SU-DHL-6 (cell line): ENCODE results near the gene INPP5K.

Source experiments
- H2AFZ ChIP-seq: fragments of 200-600 bp; sonication (generic); 2 replicates; pipeline ENCODE4 v1.6.1; 2014; ENCODE audit warnings: low read depth, mild to moderate bottlenecking, moderate library complexity, mixed read lengths, antibody characterized with exemption, low read length; ENCODE audit not compliant: severe bottlenecking
- H3F3A ChIP-seq: fragments of 200-600 bp; shearing (Covaris generic); 2 replicates; pipeline ENCODE4 v1.6.0; 2016; ENCODE audit warnings: antibody characterized with exemption, mild to moderate bottlenecking; ENCODE audit not compliant: insufficient read depth
- H3K27ac ChIP-seq: fragments of 200-600 bp; sonication (generic); 2 replicates; pipeline ENCODE4 v1.5.1; 2016; ENCODE audit warnings: low read depth, mild to moderate bottlenecking, low read length, moderate library complexity, mixed read lengths
- H3K27me3 ChIP-seq: fragments of 200-600 bp; sonication (generic), shearing (Covaris generic); 2 replicates; pipeline ENCODE4 v1.6.0; 2014; ENCODE audit warnings: mild to moderate bottlenecking, low read length
- H3K36me3 ChIP-seq: fragments of 200-600 bp; sonication (generic); 2 replicates; pipeline ENCODE4 v1.6.1; 2014; ENCODE audit warnings: mild to moderate bottlenecking, low read length, mixed read lengths
- H3K4me2 ChIP-seq: fragments of 300-600, 200-600 bp; shearing (Covaris generic), sonication (generic); 2 replicates; pipeline ENCODE4 v1.6.0; 2014; ENCODE audit warnings: low read length, low read depth, mild to moderate bottlenecking; ENCODE audit not compliant: poor library complexity, severe bottlenecking
- H3K4me3 ChIP-seq: fragments of 200-600 bp; sonication (generic); 2 replicates; pipeline ENCODE4 v1.5.1; 2014; ENCODE audit warnings: antibody characterized with exemption, low read length, mild to moderate bottlenecking, mixed read lengths; ENCODE audit not compliant: insufficient read depth, poor library complexity, severe bottlenecking
- H3K79me2 ChIP-seq: fragments of 200-600 bp; sonication (generic); 2 replicates; pipeline ENCODE4 v1.6.1; 2014; ENCODE audit warnings: mild to moderate bottlenecking, low read length, moderate library complexity; ENCODE audit not compliant: insufficient read depth
- H3K9ac ChIP-seq: fragments of 200-600 bp; sonication (generic); 2 replicates; pipeline ENCODE4 v1.7.0; 2014; ENCODE audit warnings: mild to moderate bottlenecking, low read length
- H3K9me2 ChIP-seq: fragments of 200-600 bp; sonication (generic); replicated peaks from 2 replicates; pipeline ENCODE4 v1.6.1; 2014; ENCODE audit warnings: low read length; ENCODE audit not compliant: insufficient read depth
- H3K9me3 ChIP-seq: fragments of 200-600 bp; sonication (generic); 2 replicates; pipeline ENCODE4 v1.6.1; 2014; ENCODE audit warnings: low read length, mixed read lengths; ENCODE audit not compliant: insufficient read depth
- H4K20me1 ChIP-seq: fragments of 200-600 bp; sonication (generic); 2 replicates; pipeline ENCODE4 v1.6.1; 2014; ENCODE audit warnings: low read depth, mild to moderate bottlenecking, antibody characterized with exemption, low read length, moderate library complexity, mixed read lengths
- EZH2phosphoT487 ChIP-seq: fragments of 200-600 bp; sonication (generic), shearing (Covaris generic); conservative IDR thresholded peaks from 2 replicates; pipeline ENCODE4 v1.6.1; 2018; ENCODE audit warnings: mild to moderate bottlenecking, antibody characterized with exemption, low read length, moderate library complexity, mixed read lengths
- TF ChIP-seq, protein P1 (sequence below): fragments of 200-600 bp; sonication (generic); IDR thresholded peaks from one replicate; pipeline ENCODE4 v1.5.1; 2017; ENCODE audit warnings: antibody characterized with exemption, mild to moderate bottlenecking, low read length, moderate library complexity; ENCODE audit not compliant: insufficient read depth, poor library complexity, severe bottlenecking

Gene INPP5K

DNA sequence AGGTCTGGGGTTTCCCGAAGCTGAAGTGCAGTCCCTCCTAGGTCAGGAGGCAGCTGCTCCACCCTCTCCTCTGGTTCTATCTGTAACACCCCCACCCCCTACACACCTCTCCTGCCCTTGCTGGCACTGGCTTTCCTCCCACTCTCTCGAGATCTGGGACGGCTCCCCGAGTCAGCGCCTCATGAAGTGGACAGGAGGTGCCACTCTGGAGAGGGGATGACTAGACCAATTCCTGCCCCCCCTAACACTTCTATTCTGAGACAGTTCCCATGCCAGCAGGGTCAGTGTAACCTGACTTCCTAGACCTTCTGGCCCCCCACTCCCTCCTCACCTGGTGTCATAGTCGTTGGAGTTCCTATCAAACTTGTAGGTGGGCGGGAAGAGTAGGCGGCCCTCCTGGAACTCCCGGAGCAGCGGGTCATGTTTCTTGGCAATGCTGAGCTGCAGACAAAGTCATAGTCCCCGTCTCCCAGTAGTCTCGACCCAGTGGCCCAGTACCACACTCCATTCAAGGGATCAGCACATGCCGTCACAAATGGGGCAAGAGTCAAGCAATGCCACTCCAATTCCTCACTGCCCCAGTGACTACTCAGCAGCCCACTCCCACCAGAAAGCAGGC, 9.7 kb downstream of the INPP5K start:
- Histone ChIP-seq H2AFZ (no peak overlapping the region), H3K79me2 (no peaks in the 10 kb centered on the region), H3F3A (no peaks in the 10 kb centered on the region), H3K9ac (no peak overlapping the region), H3K9me3 (no peaks in the 10 kb centered on the region), H3K27ac (no peak overlapping the region), H3K9me2 (no peaks in the 10 kb centered on the region), H3K27me3 (no peaks in the 10 kb centered on the region), H3K4me3 (no peak overlapping the region), H3K36me3 (no peaks in the 10 kb centered on the region), H4K20me1 (no peaks in the 10 kb centered on the region), H3K4me2 (no peak overlapping the region)
- TF ChIP-seq EZH2phosphoT487: no peak
- TF ChIP-seq, protein P1, sequence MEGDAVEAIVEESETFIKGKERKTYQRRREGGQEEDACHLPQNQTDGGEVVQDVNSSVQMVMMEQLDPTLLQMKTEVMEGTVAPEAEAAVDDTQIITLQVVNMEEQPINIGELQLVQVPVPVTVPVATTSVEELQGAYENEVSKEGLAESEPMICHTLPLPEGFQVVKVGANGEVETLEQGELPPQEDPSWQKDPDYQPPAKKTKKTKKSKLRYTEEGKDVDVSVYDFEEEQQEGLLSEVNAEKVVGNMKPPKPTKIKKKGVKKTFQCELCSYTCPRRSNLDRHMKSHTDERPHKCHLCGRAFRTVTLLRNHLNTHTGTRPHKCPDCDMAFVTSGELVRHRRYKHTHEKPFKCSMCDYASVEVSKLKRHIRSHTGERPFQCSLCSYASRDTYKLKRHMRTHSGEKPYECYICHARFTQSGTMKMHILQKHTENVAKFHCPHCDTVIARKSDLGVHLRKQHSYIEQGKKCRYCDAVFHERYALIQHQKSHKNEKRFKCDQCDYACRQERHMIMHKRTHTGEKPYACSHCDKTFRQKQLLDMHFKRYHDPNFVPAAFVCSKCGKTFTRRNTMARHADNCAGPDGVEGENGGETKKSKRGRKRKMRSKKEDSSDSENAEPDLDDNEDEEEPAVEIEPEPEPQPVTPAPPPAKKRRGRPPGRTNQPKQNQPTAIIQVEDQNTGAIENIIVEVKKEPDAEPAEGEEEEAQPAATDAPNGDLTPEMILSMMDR: no peak

DNA sequence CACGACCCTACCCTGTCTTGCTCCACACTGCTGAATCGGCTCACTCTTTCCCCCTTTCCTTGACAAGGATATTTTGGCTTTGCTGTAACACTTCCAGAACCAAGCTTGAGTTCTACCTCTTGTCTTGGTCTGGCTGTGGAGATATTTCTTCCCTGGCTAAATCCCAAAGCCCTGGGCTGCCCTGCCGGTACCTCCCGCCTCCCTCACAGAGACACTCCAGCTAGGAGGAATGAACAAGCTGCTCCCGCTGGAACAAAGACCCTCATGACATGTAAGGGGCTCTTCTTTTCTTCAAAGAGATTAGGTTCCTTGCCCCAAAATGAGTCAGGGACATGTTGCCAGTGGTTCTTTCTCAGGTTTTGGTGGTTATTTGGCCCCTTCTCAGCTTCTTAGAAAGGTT, 10.8 kb downstream of the INPP5K start:
- no peak overlapping the region for H3K27ac ChIP-seq
- no peaks in the 10 kb centered on the region for H3K9me2 ChIP-seq
- H3K9me3 ChIP-seq: no peaks in the 10 kb centered on the region
- TF ChIP-seq, protein P1: no peak
- TF ChIP-seq EZH2phosphoT487: no peak
- H3K9ac ChIP-seq: no peak overlapping the region
- H4K20me1 ChIP-seq: no peaks in the 10 kb centered on the region
- no peak overlapping the region for H2AFZ ChIP-seq
- no peak overlapping the region for H3K4me3 ChIP-seq
- no peaks in the 10 kb centered on the region for H3K79me2 ChIP-seq
- no peaks in the 10 kb centered on the region for H3K36me3 ChIP-seq
- no peaks in the 10 kb centered on the region for H3F3A ChIP-seq
- no peak overlapping the region for H3K4me2 ChIP-seq
- H3K27me3 ChIP-seq: no peaks in the 10 kb centered on the region

DNA sequence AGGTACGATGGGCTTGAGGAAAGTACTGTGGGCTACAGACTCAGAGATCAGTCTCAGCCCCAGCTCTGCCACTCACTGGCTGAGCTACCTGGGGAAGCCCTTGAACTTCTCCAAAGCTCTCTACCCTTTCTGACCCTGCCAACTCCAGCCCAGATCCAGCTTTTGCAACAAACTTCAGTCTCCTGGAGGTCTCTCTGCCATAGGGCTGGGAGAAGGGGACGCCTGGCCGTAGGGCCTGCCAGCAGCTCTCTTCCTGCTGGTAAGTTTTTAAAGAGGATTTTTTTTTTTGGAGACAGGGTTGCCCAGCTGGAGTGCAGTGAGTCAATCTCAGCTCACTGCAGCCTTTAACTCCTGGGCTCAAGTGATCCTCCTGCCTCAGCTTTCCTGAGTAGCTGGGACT, 11.5 kb downstream of the INPP5K start:
- no peak overlapping the region for H3K4me2 ChIP-seq
- H3K27me3 ChIP-seq: no peaks in the 10 kb centered on the region
- no peak overlapping the region for H3K9ac ChIP-seq
- no peak overlapping the region for H2AFZ ChIP-seq
- TF ChIP-seq, protein P1: no peak
- no peak for TF ChIP-seq EZH2phosphoT487
- H3K9me3 ChIP-seq: no peaks in the 10 kb centered on the region
- H3K27ac ChIP-seq: no peak overlapping the region
- no peak overlapping the region for H3K4me3 ChIP-seq
- no peaks in the 10 kb centered on the region for H3K9me2 ChIP-seq
- no peaks in the 10 kb centered on the region for H3K36me3 ChIP-seq
- no peaks in the 10 kb centered on the region for H3K79me2 ChIP-seq
- H3F3A ChIP-seq: no peaks in the 10 kb centered on the region
- H4K20me1 ChIP-seq: no peaks in the 10 kb centered on the region
